HG03045 (cell line): ENCODE measurements around the gene YKT6.

ENCODE experiments used
- ATAC-seq: cut with Tn5 transposase; IDR thresholded peaks from one replicate; pipeline ENCODE4 v1.9.1; 2021; ENCODE audit warnings: mild to moderate bottlenecking, moderate library complexity; ENCODE audit not compliant: unreplicated experiment

Gene YKT6

GRCh38 chr7:44217852-44218402 lies 17.1 kb downstream of the YKT6 start:
- no peak for ATAC-seq

GRCh38 chr7:44218418-44219201 lies 17.8 kb downstream of the YKT6 start:
- ATAC-seq, result no peak

- no peak for ATAC-seq
Measured at GRCh38 chr7:44219371-44220045, 18.7 kb downstream of the YKT6 start.

GRCh38 chr7:44220046-44220357 lies 19.2 kb downstream of the YKT6 start:
- ATAC-seq, result no peak

GRCh38 chr7:44220358-44221112 lies 19.8 kb downstream of the YKT6 start:
- no peak for ATAC-seq

- no peak for ATAC-seq
Measured at GRCh38 chr7:44221231-44221791, 20.5 kb downstream of the YKT6 start.

- ATAC-seq, result no peak
Measured at GRCh38 chr7:44222074-44222473, 21.3 kb downstream of the YKT6 start.

GRCh38 chr7:44222776-44223261 lies 22.0 kb downstream of the YKT6 start:
- ATAC-seq, result no peak

GRCh38 chr7:44223362-44224079 lies 22.7 kb downstream of the YKT6 start:
- no peak for ATAC-seq

GRCh38 chr7:44224080-44224973 lies 23.5 kb downstream of the YKT6 start:
- ATAC-seq, result no peak

- no peak for ATAC-seq
Measured at GRCh38 chr7:44224974-44225565, 24.3 kb downstream of the YKT6 start.

- no peak for ATAC-seq
Measured at GRCh38 chr7:44225566-44226395, 25.0 kb downstream of the YKT6 start.

GRCh38 chr7:44226396-44226753 lies 25.6 kb downstream of the YKT6 start:
- no peak for ATAC-seq

- no peak for ATAC-seq
Measured at GRCh38 chr7:44227911-44228310, 27.1 kb downstream of the YKT6 start.

GRCh38 chr7:44228571-44229350 lies 28.0 kb downstream of the YKT6 start:
- no peak for ATAC-seq

- ATAC-seq, result no peak
Measured at GRCh38 chr7:44229546-44230105, 28.8 kb downstream of the YKT6 start.

- no peak for ATAC-seq
Measured at GRCh38 chr7:44230286-44230685, 29.5 kb downstream of the YKT6 start.
